T-helper 2 cell treated with Interferon-gamma antibody and Interleukin-4, amounts not matched to agents 100 ng/mL and 5 ng/mL, for 36 hours (primary cell): ENCODE measurements around the gene MRPL11. TPM values are rescaled to one million over a fixed set of nuclear protein-coding genes. Genes with fewer than 3 reads are reported as not detected.
"Not testable (repeated sequence)": the region's sequence is repeated elsewhere in the genome, so short reads cannot be mapped to it uniquely, and the experiment has no call there.

ENCODE experiments used
- intact Hi-C: fragments of 100-400 bp; cut with micrococcal nuclease; formaldehyde crosslinking; loops from one replicate; pipeline ENCODE4 v1.15.1; 2023
- total RNA-seq: library from RNA; stranded (reverse); gene quantifications from 2 replicates; pipeline ENCODE4 v1.2.3, GENCODE V29; 2022

Gene MRPL11
- total RNA-seq, 1 donor from 2014 or later: 87.6 TPM

DNA sequence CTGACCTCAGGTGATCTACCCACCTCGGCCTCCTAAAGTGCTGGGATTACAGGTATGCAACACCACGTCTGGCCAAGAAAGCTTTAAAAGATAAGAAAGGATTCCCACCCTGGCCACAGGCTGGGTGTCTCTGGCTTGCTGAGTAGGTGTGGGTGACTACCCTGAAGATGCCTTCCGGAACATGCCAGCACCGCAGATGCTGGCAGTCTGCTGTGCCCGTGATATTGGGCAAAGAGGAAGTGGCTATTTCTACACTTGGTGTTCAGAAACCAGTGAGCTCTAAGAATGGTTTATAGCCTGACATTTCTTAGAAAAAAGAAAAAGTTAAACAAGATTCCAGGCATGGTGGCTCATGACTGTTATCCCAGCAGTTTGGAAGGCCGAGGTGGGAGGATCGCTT, 6.1 kb downstream of the MRPL11 start:
- intact Hi-C loops: no loop called here

DNA sequence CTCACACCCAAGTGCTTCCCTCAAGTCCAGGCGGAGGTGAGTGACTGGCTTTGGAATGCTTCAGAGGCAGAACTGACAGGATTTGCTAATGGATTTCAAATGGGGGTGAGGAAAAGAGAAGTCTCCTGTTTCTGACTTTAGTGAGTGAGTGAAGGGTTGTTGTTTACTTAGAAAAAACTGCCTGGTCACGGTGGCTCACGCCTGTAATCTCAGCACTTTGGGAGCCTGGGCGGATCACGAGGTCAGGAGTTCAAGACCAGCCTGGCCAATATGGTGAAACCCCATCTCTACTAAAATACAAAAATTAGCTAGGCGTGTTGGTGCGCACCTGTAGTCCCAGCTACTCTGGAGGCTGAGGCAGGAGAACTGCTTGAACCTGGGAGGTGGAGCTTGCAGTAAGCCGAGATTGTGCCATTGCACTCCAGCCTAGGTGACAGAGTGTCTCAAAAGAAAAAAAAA, 6.7 kb downstream of the MRPL11 start:
- intact Hi-C loops: not testable (repeated sequence)

DNA sequence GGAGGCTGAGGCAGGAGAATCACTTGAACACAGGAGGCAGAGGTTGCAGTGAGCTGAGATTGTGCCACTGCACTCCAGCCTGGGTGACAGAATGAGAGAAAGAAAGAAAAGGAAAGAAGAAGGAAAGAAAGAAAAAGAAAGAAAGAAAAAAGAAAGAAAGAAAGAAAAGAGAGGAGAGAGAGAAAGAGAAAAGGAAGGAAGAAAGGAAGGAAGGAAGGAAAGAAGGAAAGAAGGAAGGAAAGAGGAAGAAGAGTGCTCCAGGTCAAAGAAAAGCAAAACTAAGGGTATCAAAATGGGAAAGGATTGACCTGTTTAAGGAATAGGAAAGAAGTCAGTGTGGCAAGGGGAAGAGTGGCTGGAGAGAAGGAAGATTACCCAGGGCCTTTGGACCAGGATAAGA, 7.4 kb downstream of the MRPL11 start:
- intact Hi-C loops: not testable (repeated sequence)

DNA sequence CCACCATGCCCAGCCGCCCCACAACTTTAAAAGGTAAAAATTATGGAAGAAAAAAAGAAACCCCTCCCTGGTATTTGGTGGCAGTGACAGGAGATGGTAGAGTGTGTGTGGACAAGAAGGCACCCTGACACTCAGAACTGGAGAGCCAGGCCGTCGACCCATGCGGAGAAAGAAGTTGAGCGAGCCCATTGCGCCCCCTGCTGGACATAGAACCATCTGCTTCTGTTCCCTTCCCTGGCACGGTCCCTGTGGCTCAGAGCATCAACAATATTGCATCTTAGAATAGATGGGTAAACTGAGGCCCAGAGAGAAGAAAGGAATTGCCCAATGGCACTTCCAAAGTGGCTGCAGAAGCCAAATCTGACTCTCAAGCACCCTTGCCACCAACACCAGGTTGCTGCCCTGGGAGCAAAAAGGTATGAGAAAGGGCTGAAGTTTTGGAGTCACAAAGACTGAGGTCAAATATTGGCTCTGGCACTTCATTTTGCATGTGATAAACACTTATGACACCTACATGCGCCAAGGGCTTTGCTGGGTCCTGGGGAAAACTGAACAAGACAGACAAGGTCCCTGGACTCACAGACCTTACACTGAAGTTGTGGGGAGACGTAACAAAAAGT, 8.6 kb downstream of the MRPL11 start:
- intact Hi-C loops: loop anchor here (1.0 kb wide), 1 partner anchor 22 kb away; no protein-coding TSS in a partner anchor

DNA sequence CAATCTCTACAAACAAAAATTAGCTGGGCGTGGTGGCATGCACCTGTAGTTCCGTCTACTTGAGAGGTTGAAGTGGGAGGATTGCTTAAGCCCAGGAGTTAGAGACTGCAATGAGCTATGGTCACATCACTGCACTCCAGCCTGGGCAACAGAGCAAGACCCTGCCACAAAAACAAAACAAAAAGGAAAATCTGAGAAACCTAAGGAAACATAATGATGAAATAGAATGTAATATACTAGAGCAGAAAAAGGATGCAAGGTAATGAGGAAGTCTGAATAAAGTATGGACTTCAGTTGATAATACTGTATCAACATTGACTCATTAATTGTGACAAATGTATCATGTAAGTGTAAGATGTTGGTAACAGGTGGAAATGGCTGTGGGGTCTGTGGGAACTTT, 9.7 kb downstream of the MRPL11 start:
- intact Hi-C loops: no loop called here

DNA sequence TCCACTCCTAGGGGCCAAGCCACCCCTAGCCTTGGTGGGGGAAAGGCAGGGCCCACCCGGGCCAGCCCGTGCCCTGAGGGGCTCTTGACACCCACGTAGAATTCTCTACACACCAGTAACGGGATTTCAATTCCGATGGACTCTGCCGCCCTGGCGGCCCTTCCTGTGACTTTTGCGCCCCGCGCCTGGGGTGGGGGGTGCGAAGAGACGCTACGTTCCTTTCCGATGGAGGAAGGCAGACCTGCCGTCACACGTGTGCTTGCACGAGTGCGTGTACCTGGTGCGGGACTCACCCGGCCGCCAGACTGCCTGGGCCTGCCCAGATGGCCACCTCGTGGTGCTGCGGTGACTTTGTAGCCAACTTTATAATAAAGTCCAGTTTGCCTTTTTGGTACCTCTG, 12.3 kb downstream of the MRPL11 start:
- intact Hi-C loops: no loop called here

DNA sequence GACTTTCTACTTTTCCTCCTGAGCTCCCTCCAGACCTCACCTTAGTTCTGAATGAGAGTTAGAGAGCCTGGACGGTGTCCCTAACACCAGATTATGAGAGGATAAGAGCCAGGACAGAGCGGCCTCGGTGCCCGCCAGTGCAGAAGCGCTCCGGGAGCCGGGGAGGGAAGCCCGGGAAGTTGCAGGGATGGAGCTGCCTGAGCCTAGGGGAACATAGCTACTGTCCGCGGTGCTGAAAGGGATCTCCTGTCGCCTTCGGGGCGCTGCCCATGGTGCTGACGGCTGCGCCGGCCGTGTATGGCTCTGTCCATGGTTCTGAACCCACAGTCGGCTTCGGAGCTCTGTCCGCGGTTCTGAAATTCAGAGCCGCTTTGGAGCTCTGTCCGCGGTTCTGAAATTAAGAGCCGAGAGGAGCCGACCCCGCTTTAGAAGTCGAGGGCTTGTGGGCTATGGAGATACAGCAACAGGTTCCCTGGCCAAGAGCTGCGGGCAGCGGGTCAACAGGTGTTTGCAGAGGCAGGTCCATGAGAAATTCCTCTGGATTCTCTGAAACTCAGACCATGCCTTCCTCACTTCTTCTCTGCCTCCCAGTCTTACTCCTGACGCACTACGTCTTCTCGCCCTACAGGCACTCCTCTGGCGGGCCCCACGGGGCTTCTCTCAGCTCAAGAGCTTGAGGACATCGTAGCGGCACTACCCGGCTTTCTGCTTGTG, 17.0 kb downstream of the MRPL11 start:
- intact Hi-C loops: loop anchor here (1.0 kb wide), 2 partner anchors 13 to 17 kb away; partner anchors contain the start of gene MRPL11

DNA sequence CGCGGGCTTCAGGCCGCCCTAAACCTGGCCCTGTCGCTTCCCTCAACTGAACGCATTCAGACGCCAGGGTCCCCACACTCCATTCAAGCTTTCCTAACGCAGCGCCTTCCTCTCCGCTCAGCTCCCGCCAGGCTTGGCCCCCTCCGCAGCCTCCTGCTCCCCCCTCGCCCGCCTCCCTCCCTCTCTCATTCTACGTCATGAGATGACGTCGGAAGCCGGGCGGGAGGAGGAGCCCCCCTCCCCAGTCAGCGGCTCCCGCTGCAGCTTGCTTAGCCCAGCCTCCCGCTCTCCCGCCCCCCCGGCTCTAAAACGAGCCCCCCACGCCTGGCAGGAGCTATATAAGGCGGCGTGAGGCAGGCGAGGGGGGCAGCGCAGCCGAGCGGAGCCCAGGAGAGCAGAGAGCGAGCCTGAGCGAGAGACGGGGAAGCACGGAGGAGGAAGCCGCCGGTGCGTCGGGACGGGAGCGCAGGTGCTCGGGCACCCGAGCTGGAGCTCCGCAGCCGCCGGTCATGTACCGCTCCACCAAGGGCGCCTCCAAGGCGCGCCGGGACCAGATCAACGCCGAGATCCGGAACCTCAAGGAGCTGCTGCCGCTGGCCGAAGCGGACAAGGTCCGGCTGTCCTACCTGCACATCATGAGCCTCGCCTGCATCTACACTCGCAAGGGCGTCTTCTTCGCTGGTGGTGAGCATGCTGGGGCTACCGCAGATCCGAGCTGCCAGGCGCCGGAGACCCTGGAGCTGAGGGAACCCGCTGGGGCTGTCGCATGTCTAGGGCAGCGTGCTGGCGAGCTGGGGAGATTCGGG, 17.8 kb downstream of the MRPL11 start, which contains the start of gene NPAS4:
TSS of gene NPAS4 (plus strand) at position 365 of the 806 bp plus-strand sequence. CDS start at position 510, 145 bp downstream.
- intact Hi-C loops: loop anchor here (1.0 kb wide), 2 partner anchors 13 to 17 kb away; partner anchors contain the start of gene MRPL11

DNA sequence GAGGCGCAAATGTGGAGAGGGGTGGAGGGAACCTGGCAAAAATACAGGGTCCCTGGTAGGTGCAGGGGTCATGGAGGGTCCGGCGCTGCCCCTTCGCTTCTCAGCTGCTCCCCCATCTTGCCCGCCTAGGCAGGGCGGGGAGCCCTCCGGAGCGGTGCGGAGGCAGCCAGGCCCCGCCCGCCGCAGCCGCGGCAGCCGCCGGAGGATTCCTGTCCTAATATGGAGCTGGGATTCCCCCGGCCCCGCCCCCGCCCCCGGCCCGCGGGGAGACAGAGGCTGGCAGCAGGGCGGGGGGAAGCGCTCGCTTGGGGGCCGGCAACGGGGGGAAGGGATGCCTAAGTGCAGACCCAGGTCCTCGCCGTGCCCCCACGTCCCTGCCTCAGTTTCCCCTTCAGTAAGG, 18.8 kb downstream of the MRPL11 start:
- intact Hi-C loops: no loop called here

DNA sequence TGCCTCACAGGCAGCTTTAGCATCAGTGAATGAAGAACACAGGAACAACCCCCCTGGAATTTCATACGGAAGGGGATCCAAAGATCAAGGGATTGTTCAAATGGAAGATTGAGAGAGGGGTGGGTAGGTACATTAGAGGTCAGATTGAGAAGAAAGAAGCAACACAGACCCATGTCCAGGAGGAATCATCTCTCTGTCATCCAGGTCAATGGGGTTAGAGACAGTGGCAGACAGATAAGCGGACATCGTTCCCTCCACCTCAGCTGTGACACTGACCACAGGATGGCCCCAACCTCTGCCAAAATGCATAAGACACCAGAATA, 19.7 kb downstream of the MRPL11 start:
- intact Hi-C loops: no loop called here

DNA sequence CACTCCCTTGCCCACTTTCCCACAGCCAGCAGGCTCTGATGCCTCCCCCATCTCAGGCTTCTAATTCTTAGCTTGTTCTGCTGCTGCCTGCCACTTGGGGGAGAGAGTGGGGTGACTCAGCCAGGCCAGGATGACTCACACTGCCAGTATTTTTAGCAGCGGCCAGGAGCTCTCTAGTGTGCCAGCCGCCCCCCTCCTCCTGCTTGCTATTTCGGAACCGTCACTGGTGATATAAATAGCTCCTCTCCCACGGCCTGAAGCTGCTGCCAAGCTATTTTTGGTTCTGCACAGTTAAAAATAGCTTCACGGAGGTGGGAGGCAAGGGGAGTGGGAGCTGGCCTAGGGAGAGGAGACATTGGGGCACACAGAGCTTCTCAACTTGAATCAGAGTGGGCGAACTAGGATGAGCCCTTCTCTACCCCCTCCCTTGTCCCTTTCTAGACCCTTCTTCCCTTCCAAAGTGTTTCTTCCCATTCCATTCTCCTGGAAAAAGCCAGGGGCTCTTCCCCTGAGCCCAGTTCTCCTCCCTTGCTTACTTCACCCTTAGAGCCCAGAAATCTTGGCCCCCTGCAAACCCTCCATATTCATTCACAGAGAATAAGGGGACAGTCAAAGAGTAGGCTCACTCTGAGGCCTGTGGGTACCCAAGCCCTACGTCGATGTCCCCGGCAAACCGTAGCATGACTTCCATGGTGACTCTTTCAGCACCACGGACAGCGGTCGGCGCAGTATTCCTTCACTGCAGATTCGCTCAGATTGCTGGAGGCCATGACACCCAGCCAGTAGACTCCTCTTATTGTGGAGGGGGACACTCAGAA, 20.3 kb downstream of the MRPL11 start:
- intact Hi-C loops: no loop called here

DNA sequence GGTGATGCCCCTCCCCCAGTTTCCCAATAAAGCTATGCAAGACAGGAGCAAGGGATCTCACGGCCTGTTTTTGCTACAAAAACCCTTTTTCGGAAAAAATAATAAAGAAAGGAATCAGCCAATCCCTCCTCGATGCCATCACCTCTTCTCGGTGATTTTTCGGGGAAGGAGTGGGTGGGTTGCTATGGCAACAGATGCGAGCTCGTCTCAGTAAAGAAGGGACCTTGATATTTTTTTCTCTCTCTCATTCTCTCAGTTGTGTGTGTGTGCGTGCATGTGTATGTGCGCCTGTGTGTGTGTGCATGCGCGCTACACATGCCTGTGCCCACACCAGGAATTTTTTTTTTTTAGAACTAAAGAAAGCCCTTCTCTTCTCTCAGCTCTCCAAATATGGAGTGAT, 21.6 kb downstream of the MRPL11 start:
- intact Hi-C loops: no loop called here

DNA sequence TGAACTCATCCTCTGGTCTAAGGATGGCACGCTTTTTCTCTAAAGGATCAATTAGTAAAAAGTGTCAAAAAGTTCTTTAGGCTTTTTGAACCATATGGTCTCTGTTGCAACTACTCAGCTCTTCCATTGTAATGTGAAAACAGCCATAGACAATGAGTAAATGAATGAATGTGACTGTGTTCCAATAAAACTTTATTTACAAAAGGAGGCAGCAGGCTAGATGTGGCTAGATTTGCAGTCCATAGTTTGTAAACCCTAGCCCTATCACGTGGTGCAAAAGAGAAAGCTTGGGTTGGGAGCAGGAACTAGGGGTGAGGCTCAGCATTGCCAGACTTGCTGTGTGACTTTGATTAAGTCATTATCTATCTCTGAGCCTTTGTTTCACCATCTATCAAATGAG, 23.2 kb downstream of the MRPL11 start:
- intact Hi-C loops: no loop called here

DNA sequence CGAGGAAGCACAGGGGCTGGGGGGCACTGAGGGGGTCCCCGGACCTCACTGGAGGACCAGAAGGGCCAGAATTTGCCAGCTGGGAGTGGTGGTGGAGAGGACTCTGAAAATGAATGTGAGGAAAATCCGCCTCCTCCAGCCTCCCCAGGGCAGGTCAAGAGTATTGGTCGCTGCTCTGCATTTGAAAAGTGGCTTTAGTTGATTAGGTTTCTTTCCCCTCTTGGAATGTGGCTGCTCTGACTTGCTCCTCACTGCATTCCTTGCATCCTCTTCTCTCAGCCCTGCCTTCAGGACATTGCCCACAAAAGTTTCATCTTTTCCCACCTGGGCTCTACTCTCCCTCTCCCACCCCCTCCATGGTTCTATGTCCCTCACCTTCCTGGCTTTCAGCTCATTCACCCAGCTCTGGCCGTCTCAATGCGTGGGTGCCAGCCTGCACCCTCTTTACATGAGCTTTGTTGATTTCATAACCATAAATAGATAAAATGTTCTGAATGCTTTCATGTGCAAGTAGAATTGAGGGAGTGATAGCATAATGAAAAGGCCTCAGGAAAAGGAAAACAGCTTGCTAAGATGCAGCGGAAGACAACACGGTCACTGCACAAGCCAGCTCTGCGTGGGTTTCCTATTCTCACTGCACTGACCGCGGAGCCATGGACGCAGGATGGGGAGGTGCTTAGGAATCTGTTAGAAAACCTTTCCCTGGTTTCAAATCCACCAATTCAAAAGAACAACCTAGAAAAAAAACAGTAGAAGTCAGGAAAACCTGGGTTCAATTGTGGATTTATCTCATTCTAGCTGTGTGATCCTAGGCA, 24.3 kb downstream of the MRPL11 start:
- intact Hi-C loops: no loop called here

DNA sequence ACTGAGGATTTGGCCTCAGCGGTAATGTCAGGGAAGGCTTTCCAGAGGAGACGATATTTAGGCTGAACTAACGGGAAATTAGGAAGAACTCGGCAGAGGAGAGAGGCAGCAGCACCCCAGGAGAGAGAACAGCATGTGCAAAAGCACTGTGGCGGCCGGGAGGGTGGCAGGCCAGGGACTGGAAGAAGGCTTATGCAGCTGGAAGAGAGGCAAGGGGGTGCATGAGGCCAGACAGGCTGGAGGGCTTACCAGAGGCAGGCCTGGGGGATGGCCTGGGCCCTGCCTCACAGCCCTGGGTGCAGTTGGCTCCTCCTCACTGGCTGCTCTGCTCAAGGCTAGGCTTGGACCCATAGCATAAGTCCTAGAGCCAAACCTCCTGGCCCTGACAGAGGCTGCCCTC, 25.5 kb downstream of the MRPL11 start:
- intact Hi-C loops: no loop called here

DNA sequence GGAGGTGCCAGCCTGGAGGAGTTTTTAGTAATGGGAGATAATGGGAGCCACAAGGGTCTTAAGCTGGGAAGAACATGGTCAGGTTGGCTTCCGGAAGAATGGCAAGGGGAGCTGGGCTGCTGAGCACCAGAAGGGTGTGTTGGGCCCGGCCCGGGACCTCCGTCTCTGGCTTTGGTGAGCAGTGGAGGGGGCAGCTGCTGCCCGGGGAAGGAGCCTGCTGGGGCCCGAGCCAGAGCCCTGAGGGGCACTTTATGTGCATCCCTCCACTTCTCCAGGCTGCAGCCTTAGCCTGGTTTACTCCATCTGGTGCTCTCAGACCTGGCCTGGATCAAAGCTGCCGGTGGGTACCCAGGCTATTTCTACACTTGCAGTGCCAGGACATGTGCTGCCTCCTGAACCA, 26.5 kb downstream of the MRPL11 start:
- intact Hi-C loops: no loop called here

DNA sequence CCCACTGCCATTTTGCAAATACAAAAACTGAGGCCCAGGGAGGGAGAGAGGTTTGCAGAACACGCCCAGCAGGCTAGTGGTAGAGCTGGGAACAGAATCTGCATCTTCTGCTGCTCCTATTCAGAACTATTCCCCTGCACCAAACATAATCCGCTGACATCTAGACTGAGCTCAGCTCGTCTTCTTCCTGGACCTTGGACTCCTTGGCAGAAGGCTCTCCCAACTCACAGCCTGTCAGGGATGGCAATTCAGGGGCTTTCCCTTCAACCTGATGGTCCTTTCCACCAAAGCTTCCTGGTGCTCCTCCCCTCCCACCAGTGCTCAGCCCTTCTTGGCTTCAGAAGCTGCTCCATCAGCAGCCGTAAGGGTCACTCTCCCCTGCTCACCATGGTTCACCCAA, 27.3 kb downstream of the MRPL11 start:
- intact Hi-C loops: no loop called here

DNA sequence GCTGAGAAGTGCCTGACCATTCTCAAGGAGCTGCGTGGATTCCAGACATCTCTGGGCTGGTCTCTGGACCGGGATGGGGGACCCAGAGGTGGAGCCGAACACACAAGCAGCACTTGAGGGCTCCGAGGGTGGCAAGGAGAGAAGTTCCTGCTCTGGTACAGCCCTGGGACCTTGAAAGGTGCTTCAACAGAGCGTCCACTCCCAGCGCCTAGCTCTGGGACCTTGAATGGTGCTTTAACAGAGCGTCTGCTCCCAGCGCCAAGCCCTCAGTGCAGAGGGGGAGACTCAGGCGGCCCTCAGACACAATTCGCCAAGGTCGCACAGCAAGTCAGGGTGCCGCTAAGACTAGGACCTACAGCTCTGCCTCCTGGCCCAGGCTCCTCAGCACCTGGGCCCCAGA, 28.5 kb downstream of the MRPL11 start:
- intact Hi-C loops: no loop called here

DNA sequence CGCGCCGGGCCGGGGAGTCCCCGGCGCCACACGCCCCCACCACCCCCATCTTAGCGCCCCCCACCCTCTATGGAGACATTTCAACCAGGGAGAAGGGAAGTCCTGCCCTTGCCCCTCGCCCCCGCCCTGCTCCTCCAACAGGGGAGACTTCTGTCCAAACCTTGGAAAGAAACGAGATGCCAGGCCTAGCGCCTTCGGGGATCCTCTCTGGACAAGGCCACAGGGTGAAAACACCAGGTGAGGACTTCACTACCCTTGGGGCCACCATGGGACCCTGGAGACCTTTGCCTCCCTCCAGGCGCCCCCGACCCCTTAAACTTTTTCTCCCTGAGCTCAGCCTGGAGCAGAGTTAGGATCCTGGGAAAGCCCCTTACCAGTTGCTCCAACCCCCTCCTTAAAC, 29.4 kb downstream of the MRPL11 start:
- intact Hi-C loops: loop anchor here (2.0 kb wide), 1 partner anchor 30 kb away; the partner anchor contains the start of gene MRPL11
